SIG-M5 treated with dmso at 0.1 percent for 504 hours (cell line): ENCODE measurements around the gene GTF2H1.

Source experiments
- DNase-seq: peaks from one replicate; lab custom pipeline; 2025; ENCODE audit not compliant: unreplicated experiment; lab: John Stamatoyannopoulos, UW

The GTF2H1 gene

DNA sequence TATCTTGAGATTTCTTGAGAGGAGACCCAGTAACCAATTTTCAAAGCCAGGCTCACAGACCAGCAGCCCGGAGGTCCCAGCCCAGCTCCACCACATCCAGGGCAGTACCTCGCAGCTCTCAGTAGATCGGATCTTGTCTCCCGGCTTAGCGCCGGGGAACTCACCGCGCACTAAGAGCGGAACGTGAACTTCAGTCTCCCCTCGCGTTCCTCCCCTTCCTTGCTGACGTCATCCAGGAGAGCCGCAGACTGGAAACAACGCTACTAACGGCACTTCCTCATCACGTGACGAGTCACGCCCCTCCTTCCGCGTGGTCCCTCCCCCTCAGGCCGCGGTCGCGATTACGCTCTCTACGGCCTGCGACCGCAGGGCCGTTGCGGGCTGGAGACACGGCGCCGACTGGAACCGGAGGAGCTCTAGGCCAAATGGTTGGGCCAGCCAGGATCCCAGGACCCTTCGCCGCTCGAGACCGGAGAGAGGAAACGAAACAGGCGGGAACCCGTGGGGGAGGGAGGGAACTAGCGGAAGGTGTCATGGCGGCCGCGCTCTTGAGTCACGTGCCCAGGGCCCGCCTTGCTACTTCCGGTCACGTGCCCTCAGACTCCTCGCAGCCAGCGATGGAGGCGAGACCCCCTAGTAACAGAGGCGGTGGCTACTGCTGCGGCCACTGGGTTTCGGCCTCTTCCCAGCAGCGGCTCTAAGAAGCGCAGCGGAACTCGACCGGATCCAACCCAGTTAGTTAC is at the start of gene GTF2H1, which contains the start of gene HPS5:
GTF2H1 (plus strand) TSS at position 599 of the 743 bp plus-strand sequence. CDS start 10,508 bp downstream, outside the sequence.
HPS5 (minus strand) TSS at position 172 of the 743 bp plus-strand sequence. CDS start 4,282 bp downstream, outside the sequence.
- DNase-seq, result peak; percentile 95

DNA sequence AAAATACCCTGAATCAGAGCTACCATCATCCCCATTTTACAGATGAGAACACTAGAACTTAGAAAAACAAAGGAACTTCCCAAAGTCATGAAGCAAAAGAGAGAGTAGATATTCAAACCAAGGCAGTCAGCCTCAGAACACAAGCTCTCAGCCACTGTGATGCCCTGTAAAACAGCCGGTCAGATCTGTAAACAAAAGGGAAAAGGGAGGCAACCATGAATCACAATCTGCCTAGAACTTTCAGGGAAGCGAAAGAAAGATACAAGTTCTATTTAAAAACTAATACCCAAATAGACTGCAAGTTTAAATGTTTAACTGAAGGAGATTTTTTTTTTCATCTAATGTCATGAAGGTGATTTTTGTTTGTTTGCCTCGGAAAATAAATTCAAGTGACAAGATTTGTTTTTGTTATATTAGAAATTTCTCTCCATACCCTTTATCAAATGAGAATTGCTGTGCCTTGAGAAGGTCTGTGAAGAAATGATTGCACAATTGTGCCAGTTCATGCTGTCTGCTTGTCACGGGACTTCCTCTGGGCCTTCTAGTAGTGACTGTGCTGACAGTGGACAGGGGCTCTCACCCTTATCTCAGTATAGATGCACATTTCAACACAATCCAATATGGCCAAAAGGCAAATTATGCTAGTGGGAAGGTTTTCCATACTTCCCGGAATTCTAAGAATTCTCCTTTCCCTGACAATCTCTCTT is 44.6 kb upstream of the GTF2H1 start:
- peak; percentile 87 for DNase-seq

DNA sequence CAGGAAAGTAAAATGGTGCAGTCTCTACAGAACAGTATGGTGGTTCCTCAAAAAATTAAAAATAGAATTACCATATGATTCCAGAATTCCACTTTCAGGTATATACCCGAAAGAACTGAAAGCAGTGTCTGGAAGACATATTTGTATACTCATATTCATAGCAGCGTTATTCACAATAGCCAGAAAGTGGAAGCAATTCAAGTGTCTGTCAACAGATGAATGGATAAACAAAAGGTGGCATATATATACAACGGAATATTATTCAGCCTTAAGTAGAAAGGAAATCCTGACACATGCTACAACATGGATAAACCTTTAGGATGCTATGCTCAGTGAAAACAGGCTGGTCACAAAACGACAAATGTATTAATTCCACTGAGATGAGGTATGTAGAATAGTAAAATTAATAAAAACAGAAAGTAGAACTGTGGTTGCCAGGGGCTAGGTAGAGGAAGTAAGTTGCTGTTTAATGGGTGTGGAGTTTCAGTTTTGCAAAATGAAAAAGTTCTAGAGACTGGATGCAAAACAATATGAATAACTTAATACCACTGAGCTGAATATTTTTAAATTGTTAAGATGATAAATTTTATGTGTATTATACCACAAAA is 41.8 kb upstream of the GTF2H1 start:
- no peak for DNase-seq

DNA sequence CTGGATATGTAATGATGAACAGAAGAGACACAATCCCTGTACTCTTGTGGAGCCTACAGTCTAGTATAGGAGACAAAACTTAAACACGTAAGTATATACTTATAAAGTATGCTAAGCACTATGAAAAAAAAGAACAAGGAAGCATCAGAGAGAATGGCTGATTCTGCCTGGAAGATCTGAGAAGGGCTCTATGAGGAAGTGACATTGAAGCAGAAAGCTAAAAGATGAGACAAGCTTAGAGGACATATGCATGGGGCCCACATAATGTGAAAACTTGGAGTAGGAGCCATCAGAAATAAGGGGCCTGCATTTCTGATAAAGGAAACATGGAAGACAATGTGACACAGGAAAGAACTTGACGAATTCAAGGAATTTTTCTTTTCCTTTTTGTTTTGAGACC is 39.7 kb upstream of the GTF2H1 start:
- no peak for DNase-seq

DNA sequence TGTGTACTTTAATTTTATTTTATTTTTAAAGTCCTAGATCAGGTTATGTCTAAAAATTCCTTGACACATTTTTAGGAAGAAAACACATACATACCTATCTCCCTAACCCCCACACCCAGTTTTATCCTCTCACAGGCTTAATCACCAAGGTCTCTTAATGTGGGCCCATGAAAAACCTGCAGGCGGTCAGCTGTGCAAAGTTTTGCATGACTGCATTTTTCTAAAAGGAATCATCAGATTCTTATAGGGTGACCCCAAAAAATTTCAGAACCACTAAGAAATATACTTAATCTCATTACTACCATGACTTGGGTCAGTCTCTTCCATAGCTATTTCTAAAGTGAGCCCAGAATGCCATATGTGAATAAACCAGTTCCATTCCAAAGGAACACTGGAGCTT is 36.5 kb upstream of the GTF2H1 start:
- no peak for DNase-seq

DNA sequence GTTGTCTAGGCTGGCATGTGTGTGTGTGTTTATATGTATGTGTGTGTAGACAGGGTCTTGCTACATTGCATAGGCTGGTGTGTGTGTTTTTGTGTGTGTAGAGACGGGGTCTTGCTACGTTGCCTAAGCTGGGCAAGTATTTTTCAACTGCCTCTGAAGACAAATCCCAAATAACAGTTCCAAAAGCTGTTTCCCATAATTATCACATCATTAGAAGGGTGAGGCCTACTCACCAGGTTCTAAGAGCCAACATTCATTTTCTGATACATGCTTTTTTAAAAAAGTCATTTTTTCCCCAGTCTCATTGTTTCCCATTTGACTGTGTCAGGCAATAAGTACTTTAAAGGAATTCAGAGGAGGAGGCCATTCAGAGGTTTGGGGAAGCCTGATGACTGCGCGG is 33.5 kb upstream of the GTF2H1 start:
- no peak for DNase-seq

DNA sequence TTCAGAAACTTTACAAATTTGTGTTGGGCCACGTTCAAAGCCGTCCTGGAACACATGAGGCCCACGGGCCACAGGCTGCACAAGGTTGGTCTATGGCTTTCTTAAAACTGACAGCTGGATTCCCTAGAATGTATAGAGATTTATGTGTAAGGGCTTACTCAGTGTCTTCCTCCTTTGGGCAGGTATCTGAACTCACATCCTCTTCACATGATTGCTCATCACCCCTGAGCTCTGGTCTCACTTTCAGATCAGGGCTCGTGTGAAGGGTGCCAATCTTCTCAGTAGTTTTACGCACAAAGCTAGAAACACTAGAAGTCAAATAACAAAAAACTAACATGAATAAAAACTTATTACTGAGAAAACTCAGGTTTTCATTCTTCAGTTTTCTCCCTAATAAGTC is 27.5 kb upstream of the GTF2H1 start:
- no peak for DNase-seq

DNA sequence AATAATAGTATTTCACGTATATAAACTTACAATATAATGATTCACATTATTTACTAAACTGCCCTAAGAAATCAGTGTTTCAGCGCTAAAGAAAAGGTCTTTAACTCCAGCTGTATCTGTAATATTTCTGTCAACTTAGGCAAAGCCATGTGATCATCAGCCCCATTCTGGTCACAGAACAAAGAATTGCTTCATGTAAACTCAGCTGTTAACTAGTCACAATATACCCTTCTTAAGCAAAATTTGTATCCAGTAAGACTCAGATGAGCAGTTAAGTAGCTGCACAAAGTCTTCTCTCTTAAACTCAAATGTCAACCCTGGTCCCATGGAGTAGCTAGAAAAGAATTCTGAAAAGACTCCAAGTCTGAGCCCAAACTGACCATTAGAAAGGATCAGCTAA is 27.1 kb upstream of the GTF2H1 start:
- DNase-seq, result no peak

DNA sequence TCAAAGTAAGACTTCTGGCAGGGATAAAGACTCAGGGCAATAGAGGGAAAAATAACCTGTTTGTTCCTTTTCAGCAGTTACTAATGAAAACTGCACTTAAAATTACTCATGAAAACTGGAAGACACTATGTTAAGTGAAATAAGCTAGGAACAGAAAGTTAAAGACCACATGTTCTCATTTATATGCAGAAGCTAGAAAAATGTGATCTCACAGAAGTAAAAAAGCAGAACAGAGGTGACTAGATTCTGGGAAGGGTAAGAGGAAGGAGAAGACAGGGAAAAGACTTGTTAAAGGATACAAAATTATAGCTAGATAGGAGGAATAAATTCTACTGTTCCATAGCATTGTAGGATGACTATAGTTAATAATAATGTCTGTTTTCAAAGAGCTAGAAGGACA is 22.6 kb upstream of the GTF2H1 start:
- no peak for DNase-seq

DNA sequence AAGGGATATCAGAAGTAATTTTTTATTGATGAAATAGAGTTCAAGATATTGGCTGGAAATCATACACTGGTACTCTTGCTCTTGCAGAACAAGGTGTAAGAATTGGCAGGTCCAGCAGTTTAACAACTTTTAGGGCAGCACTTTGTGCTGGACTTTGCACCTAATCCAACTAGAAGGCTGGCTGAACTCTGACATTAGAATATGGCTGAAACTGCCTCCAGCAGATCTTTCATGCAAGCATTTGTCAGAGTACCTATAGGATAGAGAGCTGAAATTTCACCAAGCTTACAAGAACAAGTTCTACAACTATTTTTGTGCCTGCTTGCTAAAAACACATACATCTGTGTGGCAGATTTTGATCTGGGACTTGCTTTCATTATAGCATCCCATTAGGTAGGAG is 17.6 kb upstream of the GTF2H1 start:
- no peak for DNase-seq

DNA sequence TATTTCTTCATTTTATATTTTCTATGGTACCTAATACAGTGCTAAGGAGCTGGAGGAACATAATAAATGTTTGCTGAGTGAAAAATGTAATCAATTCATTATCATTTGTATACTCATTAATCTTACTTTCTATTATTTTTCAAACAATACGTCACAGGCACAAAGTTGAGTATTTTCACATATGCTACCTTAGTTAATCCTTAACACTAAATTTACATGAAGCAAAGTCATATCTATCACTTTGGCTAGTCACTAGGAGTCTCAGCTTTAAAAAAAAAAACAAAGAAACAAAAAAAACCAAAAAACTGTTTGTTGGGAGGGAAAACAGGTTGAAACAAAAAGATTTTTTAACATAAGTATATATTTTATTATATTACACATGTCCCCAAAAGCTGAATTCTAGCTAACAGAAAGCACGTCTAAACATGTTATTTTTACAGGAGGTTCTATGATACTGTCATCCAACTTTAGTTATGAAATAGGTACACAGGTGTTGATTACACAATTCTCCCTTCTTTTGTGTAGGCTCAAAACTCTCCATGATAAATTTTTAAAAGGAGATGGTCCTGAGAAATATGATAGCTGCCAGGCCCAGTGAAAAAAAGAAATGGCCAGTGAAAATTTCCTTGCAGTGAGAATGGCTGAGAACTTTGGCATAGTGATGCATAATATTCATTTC is 14.8 kb upstream of the GTF2H1 start:
- no peak for DNase-seq

DNA sequence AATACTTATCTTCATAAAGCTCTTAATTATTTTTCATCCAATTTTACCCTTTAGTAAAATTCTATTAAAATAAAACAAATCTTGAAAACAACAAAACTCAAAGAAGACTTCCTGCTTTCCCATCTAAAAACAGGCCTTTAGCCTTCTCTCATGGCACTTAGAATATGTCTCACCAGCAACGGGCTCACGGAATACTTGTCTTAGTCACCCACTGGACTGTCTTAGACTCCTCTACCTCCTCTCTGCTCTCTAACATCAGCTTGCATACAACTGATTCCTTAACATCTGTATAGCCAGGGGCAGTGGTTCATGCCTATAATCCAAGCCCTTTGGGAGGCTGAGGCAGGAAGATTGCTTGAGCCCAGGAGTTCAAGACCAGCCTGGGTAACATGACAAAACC is 14.1 kb upstream of the GTF2H1 start:
- DNase-seq, result no peak

DNA sequence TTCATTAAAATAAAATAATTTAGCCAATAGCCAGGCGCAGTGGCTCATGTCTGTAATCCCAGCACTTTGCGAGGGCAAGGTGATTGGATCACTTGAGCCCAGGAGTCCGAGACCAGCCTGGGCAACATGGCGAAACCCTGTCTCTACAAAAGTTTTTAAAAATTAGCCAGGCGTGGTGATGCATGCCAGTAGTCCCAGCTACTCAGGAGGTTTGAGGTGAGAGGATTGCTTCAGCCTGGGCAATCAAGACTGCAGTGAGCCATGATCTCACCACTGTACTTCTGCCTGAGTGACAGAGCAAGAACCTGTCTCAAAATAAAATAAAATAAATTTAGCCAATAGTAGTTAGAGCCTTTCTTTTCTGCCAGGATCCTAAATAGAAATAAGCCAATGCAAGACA is 12.7 kb upstream of the GTF2H1 start:
- DNase-seq, result no peak

DNA sequence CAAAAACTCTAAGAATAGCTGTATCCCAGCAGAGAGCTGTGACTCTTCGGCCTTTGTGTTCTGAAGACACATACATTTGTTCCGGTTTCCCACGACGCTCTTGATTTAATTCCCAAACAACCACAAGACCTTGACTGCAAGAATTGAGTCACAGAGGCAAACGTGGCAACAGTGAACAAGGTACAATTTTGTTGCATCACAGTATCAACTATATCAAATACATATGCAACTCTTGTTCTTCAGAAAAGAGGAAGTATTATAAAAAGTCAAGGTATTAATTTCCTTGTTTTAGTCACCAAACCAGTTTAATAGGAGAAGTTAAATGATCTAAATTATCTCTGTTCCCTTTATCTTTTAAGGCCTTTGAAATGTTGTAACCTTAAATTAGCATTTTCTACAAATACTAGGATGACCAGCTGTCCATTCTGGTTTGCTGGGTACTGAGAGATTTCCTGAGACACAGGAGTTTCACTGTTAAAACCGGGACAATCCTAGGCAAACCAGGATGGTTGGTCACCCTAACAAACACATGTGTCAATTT is 11.5 kb upstream of the GTF2H1 start:
- DNase-seq, result peak; percentile 66

DNA sequence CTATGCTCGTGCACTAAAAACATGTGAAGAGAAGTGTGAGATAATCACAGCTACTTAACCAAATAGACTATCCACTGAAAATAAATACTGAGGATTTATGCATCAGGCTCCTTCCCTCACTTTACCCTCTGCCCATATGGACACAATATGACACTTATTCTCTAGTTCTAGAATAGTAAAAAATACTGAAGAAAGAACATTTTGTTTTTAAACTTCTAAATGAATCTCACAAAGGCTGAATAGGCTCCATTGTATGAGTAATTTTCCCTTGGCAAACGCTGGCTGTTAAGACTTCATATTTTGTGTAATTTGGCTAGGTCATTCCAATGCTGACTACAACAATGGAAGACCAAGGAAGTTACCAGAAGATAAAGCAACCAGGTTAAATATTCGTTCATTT is 10.4 kb upstream of the GTF2H1 start:
- DNase-seq, result no peak

DNA sequence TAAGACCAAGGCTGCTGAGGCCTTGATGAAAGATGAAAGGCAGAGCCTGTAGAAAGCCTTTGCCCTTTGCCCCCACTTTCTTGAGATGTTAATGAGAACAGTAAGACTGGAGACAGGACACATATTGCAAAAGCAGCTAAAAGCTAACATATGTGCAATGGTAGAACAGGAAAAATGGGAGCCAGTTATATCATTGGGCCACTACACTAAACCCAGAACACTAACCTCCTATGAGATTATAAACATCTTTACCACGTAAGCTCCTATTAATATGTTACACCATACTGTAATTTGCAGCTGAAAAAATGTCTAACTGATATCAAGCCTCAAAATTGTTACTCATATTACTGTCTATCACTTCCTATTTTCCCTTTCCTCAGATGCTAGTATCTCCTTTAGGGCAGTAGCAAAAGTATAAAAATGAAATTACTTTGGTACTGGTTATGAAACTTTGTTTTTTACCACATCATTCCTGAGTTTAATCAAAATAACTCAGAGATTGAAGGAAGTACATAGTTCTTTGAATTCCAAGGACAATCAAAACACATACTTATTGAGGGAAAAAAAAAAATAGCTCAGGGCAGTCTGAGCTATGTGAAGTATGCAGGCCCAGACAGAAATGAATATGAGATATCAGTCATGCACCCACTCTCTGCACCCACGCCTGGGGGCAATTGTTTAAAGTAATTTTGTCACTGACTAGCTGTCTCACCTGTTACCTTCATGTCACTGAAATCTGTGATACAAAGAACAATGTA is 9.5 kb upstream of the GTF2H1 start:
- peak; percentile 9 for DNase-seq

DNA sequence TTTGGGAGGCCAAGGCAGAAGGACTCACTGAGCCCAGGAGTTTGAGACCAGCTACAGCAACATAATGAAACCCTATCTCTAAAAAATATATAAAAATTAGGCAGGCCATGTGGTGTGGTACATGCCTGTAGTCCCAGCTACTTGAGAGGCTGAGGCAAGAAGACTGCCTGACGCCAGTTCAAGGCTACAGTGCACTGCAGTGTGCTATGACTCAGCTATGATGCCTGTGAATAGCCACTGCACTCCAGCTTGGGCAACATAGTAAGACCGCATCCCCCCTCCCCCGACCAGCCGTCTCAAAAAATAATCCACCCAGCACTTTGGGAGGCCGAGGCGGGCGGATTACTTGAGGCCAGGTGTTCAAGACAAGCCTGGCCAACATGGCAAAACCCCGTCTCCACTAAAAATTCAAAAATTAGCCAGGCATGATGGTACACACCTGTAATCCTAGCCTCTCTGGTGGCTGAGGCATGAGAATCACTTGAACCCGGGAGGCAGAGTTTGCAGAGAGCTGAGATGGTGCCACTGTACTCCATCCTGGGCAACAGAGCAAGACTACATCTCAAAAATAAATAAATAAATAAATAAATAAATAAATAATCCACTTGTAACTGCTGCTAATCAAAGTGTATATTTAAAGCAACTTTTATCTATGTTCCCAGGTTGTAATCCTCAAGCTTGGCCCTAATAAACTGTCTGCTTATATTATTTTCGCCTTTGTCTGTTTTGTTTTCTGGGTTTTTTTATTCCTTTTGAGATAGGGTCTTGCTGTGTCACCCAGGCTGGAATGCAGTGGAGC is 8.2 kb upstream of the GTF2H1 start:
- no peak for DNase-seq

DNA sequence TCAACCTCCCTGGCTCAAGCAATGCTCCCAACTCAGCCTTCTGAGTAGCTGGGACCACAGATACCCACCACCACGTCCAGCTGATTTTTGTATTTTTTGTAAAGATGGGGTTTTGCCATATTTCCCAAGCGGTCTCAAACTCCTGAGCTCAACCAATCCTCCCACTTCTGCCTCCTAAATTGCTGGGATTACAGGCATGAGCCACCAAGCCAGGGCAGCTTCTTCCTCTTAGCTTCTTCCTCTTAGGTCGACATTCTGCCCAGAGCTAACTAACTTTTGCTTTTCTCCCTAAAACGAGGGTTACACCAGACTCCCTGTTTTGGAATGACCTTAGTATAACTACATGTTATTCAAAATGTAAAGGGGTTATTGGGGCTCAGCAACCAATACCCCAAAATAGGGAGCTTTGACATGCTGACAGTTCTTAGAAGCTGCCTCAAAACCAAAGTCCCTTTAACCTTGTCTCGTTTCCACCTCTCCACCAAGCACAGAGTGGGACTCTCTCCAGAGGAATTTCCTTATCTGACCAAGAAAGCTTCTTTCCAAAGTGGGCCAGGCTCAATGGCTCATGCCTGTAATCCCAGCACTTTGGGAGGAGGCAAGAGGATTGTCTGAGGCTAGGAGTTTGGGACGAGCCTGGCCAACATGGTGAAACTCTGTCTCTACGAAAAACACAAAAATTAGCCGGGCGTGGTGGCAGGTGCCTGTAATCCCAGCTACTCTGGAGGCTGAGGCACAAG is 7.4 kb upstream of the GTF2H1 start:
- DNase-seq, result no peak

DNA sequence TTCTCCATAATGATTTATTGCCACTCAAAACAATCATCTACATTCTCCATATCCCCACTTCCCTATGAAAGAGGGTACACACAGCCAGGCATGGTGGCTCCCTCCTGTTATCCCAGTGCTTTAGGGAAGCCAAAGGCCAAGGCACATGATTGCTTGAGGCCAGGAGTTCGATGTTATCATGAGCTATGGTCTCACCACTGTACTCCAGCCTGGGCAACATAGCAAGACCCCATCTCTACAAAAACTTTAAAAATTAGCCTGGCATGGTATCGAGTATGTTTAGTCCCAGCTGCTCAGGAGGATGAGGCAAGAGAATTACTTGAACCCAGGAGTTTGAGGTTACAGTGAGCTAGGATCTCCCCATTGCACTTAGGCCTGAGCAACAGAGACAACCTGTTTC is 6.5 kb upstream of the GTF2H1 start:
- no peak for DNase-seq
